ENCODE measurements around the gene GLDC.

The GLDC gene

GRCh38 chr9:6665628-6666027 lies 20.1 kb upstream of the GLDC start:
- no peak for TF ChIP-seq TAF1 (IDR thresholded peaks at IDR 0.05; ENCODE audit: borderline replicate concordance, insufficient read depth, low read length)
- no peak for TF ChIP-seq REST (IDR thresholded peaks at IDR 0.05; ENCODE audit: insufficient read depth in 1 of 2, low read depth in 2 of 2, low read length in 2 of 2)

- TF ChIP-seq REST (IDR thresholded peaks at IDR 0.05; ENCODE audit: insufficient read depth in 1 of 2, low read depth in 2 of 2, low read length in 2 of 2): no peak
- no peak for TF ChIP-seq TAF1 (IDR thresholded peaks at IDR 0.05; ENCODE audit: borderline replicate concordance, insufficient read depth, low read length)
- no peak for TF ChIP-seq POLR2AphosphoS5 (IDR thresholded peaks at IDR 0.05; ENCODE audit: low read depth, low read length)
- no peak for TF ChIP-seq FOXP2 (optimal IDR thresholded peaks at IDR 0.05; ENCODE audit: borderline replicate concordance, extremely low read depth, extremely low read length, insufficient read depth)
- TF ChIP-seq SIN3A (IDR thresholded peaks at IDR 0.05; ENCODE audit: borderline replicate concordance, insufficient read depth, low read length): no peak
Observed at GRCh38 chr9:6664204-6664680, 18.7 kb upstream of the GLDC start.

- TF ChIP-seq SIN3A (IDR thresholded peaks at IDR 0.05; ENCODE audit: borderline replicate concordance, insufficient read depth, low read length): no peak
- no peak for TF ChIP-seq REST (IDR thresholded peaks at IDR 0.05; ENCODE audit: insufficient read depth in 1 of 2, low read depth in 2 of 2, low read length in 2 of 2)
Observed at GRCh38 chr9:6660512-6660911, 15.0 kb upstream of the GLDC start.

GRCh38 chr9:6658628-6659353 lies 13.3 kb upstream of the GLDC start:
- TF ChIP-seq REST (IDR thresholded peaks at IDR 0.05; ENCODE audit: insufficient read depth in 1 of 2, low read depth in 2 of 2, low read length in 2 of 2): no peak
- TF ChIP-seq SIN3A (IDR thresholded peaks at IDR 0.05; ENCODE audit: borderline replicate concordance, insufficient read depth, low read length): no peak
- TF ChIP-seq FOXP2 (optimal IDR thresholded peaks at IDR 0.05; ENCODE audit: borderline replicate concordance, extremely low read depth, extremely low read length, insufficient read depth): no peak
- no peak for TF ChIP-seq POLR2AphosphoS5 (IDR thresholded peaks at IDR 0.05; ENCODE audit: low read depth, low read length)
- no peak for TF ChIP-seq TAF1 (IDR thresholded peaks at IDR 0.05; ENCODE audit: borderline replicate concordance, insufficient read depth, low read length)
